Brain microvascular endothelial cell (primary cell): Measurements from ENCODE around the gene PTK6.

Source experiments
- DNase-seq: peaks from one replicate; pipeline ENCODE4 v3.0.0-alpha.2; 2020
- H3K27ac ChIP-seq: fragments of 250-450 bp; sonication (Bioruptor Pico); 2 replicates; pipeline ENCODE4 v1.5.1; 2020; ENCODE audit warnings: mild to moderate bottlenecking, moderate library complexity
- H3K27me3 ChIP-seq: fragments of 250-450 bp; sonication (Bioruptor Pico); replicated peaks from 2 replicates; pipeline ENCODE4 v1.5.1; 2020; ENCODE audit warnings: mild to moderate bottlenecking
- H3K36me3 ChIP-seq: fragments of 250-450 bp; sonication (Bioruptor Pico); replicated peaks from 2 replicates; pipeline ENCODE4 v1.5.1; 2020; ENCODE audit warnings: mild to moderate bottlenecking
- H3K4me3 ChIP-seq: 2 replicates; pipeline ENCODE4 v1.5.1; 2011; ENCODE audit warnings: low read depth, mild to moderate bottlenecking, control low read depth, low read length, moderate library complexity
- in situ Hi-C: cut with HindIII; loops from 2 replicates; pipeline ENCODE4 v1.10.0; 2017; ENCODE audit warnings: low sequenced_read_pairs, low pct_ligation_motif_present
- TF ChIP-seq, protein P1 (sequence below): IDR thresholded peaks from 2 replicates; pipeline ENCODE4 v1.5.1; 2011; ENCODE audit warnings: low read depth, mild to moderate bottlenecking, moderate library complexity, low read length, control low read depth, inconsistent platforms; ENCODE audit errors: missing control alignments

PTK6 gene

DNA sequence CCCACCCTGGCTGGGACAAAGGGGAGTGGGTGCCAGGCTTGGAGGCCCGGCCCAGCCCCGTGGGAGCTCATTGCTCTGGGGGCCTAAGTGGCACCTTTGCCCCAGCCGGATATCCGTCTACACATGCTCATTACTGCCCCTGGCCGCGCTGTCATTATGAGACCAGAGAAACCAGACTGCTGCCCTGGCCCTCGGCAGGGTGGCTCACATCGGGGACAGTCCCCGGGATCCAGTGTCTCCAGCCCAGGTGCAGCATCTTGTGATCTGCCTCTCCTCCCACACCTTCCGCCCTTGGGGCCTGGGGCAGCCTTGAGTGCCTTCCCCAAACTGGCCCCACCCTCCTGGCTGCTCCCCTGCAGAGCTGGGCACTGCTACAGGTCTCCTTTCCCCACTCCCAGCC is 5.5 kb upstream of the PTK6 start:
- TF ChIP-seq, protein P1, sequence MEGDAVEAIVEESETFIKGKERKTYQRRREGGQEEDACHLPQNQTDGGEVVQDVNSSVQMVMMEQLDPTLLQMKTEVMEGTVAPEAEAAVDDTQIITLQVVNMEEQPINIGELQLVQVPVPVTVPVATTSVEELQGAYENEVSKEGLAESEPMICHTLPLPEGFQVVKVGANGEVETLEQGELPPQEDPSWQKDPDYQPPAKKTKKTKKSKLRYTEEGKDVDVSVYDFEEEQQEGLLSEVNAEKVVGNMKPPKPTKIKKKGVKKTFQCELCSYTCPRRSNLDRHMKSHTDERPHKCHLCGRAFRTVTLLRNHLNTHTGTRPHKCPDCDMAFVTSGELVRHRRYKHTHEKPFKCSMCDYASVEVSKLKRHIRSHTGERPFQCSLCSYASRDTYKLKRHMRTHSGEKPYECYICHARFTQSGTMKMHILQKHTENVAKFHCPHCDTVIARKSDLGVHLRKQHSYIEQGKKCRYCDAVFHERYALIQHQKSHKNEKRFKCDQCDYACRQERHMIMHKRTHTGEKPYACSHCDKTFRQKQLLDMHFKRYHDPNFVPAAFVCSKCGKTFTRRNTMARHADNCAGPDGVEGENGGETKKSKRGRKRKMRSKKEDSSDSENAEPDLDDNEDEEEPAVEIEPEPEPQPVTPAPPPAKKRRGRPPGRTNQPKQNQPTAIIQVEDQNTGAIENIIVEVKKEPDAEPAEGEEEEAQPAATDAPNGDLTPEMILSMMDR: no peak
- in situ Hi-C loops: no loop called here
- Histone ChIP-seq H3K36me3 (no peaks in the 10 kb centered on the region), H3K27me3 (peaks cover 7% of the 10 kb centered on the region), H3K4me3 (no peak overlapping the region), H3K27ac (no peak overlapping the region)
- no peak for DNase-seq

DNA sequence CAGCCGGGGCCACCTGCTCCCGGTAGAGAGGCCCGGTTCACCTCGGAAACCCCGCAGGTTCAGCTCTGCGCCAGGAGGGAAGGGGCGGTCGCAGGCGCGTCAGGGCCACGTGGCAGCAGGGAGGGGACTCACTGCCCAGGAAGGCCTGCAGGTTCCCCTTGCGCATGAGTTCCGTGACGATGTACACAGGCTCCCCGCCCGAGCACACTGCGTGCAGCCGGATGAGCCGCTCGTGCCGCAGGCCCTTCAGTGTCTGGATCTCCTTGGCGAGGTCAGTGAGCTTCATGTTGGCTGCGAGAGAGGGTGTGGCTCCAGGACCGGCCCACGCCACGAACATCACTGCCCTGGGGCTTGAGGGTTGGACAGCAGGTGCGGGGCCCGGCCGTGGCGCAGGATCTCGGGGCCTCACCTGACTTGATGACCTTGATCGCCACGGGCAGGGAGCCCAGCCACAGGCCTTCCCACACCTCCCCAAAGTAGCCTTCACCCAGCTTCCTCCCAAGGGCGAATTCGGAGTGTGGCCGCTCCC is 4.9 kb upstream of the PTK6 start:
- DNase-seq: no peak
- Histone ChIP-seq H3K4me3 (no peak overlapping the region), H3K27ac (no peak overlapping the region), H3K27me3 (peaks cover 3% of the 10 kb centered on the region), H3K36me3 (no peaks in the 10 kb centered on the region)
- in situ Hi-C loops: no loop called here
- TF ChIP-seq, protein P1: no peak

DNA sequence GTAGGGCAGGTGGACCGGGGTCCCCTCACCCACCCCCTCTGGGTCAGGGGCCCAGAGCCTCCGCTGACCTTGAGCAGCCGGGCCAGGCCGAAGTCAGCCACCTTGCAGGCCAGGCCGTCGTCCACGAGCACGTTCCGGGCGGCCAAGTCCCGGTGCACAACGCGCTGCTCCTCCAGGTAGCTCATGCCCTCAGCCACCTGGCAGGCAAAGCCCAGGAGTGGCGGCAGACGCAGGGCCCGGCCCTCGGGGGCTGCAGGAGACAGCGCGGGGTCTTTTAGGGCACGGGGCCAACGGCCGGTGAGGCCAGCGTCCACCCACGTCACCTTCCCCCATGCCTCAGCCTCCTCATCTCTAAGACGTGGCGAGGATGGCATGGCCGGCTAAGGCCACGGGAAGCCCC is 4.2 kb upstream of the PTK6 start:
- in situ Hi-C loops: no loop called here
- H3K27ac ChIP-seq: no peak overlapping the region

DNA sequence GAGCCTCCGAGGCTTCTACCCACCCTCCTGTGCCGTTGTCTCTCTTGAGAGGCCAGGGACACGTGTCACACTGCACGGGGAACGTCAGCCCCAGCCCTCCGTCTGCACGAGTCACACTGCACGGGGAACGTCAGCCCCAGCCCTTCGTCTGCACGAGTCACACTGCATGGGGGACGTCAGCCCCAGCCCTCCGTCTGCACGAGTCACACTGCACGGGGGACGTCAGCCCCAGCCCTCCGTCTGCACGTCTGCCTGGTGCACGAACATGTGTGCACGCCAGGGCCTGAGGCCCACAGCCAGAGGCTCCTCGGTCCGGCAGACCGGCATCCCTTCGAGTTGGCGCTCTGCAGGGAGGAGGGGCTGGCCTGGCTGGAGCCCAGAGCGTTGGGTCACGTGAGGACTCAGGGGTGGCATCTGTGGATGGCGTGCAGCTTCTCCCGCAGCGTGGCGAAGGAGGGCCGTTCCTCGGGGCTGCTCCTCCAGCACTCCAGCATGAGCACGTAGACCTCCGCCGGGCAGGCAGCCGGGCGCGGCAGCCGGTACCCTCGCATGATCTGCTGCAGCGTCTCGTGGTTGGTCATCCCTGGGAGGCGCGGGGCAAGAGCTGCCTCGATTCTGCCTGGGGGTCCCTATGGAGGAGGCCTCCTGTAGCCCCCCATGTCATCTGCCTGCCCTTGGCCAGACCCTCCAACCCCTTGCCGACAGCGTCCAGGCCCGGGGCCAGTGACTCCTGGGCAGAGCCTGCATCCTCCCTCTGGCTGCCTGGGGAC is 3.4 kb upstream of the PTK6 start:
- DNase-seq: no peak
- no peak overlapping the region for H3K4me3 ChIP-seq
- no peaks in the 10 kb centered on the region for H3K36me3 ChIP-seq
- no peaks in the 10 kb centered on the region for H3K27me3 ChIP-seq
- in situ Hi-C loops: no loop called here
- no peak overlapping the region for H3K27ac ChIP-seq
- TF ChIP-seq, protein P1: no peak

More for the DNA sequence above, 4.2 kb upstream of the PTK6 start:
- Histone ChIP-seq H3K4me3 (no peak overlapping the region), H3K27me3 (no peaks in the 10 kb centered on the region), H3K36me3 (no peaks in the 10 kb centered on the region)
- DNase-seq: no peak
- TF ChIP-seq, protein P1: no peak

DNA sequence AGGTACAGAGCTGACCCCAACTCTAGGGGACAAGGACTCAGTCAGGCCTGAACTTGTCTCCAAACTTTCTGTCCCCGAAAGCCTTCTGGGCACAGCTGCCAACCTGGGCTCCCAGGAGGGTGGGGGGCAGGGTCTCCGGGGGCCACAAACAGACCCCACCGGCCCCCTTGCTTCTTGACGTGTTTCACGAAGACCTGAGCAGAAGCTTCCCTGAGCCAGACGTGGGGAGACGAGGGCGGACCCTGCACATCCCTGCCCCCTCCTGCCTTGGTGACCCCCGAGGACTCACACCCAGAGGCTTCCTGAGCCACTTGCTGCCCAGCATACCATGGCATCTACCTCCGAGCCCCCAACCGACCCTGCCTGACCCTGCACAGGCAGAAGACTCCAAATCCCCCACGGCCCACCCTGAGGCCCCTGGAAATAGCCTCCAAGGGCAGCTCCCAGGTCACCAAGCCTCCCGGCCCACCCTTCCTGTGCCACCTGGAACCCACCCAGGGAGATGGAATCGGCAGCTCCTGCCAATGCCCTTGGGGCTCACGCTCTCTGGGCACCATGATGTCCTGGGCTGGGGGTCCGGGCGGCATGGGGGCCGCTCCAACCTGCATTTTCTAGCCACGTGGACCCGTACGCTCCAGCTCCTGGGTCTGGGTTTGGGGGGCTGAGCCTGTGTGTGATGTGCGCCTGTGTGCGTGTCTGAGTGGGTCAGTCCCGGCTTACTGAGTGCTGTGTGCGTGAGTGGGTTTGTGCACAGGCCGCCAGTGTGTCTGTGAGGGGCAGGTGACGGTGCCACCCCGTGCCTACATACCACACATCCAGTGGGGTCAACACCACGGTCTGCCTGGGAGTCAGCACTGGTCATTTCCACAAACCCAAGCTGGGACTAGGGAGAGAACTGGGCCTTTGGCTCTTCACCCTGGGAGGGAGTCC is 2.5 kb upstream of the PTK6 start:
- Histone ChIP-seq H3K27me3 (no peaks in the 10 kb centered on the region), H3K4me3 (no peak overlapping the region), H3K27ac (no peak overlapping the region), H3K36me3 (no peaks in the 10 kb centered on the region)
- in situ Hi-C loops: no loop called here
- DNase-seq: no peak
- TF ChIP-seq, protein P1: no peak
